Keratinocyte (primary cell): Measurements from ENCODE around the gene TNS3. TPM values are rescaled to one million over a fixed set of nuclear protein-coding genes. Genes with fewer than 3 reads are reported as not detected.
A peak's percentile ranks its signal among the peaks of the same experiment; 100 is the strongest.

Experiments used
- DNase-seq: peaks from one replicate; pipeline ENCODE4 v3.0.0-alpha.2; 2011; ENCODE audit warnings: low read depth, missing footprints, low spot score
- FAIRE-seq: peaks from 2 replicates; lab custom pipeline; 2011; peaks lifted over from hg19 to GRCh38; lab: Jason Lieb, UNC
- H2AFZ ChIP-seq: 2 replicates; pipeline ENCODE4 v1.6.0; 2012; ENCODE audit warnings: low read length, control low read depth, inconsistent platforms; ENCODE audit not compliant: control insufficient read depth
- H3K27ac ChIP-seq: 2 replicates; pipeline ENCODE4 v1.5.1; 2011; ENCODE audit warnings: low read length; ENCODE audit not compliant: control insufficient read depth, insufficient read depth
- H3K27me3 ChIP-seq: 3 replicates; pipeline ENCODE4 v1.6.0; 2011; ENCODE audit warnings: low read length; ENCODE audit not compliant: control insufficient read depth, insufficient read depth; ENCODE audit errors: extremely low read depth
- H3K36me3 ChIP-seq, 2 experiments: 2 replicates in 1 of 2; 3 replicates in 1 of 2; pipeline ENCODE4 v1.5.1; 2011; ENCODE audit warnings: low read length in 2 of 2, mild to moderate bottlenecking in 1 of 2; ENCODE audit not compliant: control insufficient read depth in 2 of 2, insufficient read depth in 2 of 2; ENCODE audit errors: extremely low read depth in 1 of 2
- H3K4me1 ChIP-seq: 3 replicates; pipeline ENCODE4 v1.5.1; 2011; ENCODE audit warnings: low read length; ENCODE audit not compliant: control insufficient read depth, insufficient read depth; ENCODE audit errors: extremely low read depth
- H3K4me2 ChIP-seq: 3 replicates; pipeline ENCODE4 v1.6.0; 2011; ENCODE audit warnings: low read depth, low read length; ENCODE audit not compliant: control insufficient read depth, insufficient read depth; ENCODE audit errors: extremely low read depth
- H3K4me3 ChIP-seq, 3 experiments: fragments of 200-600 bp in 1 of 3; sonication (generic) in 1 of 3; 2 replicates in 2 of 3; 3 replicates in 1 of 3; pipeline ENCODE4 v1.5.1; 2011 to 2016; ENCODE audit warnings: low read length in 3 of 3, mild to moderate bottlenecking in 3 of 3, control low read depth in 2 of 3, inconsistent platforms in 1 of 3, low read depth in 1 of 3, mixed read lengths in 1 of 3, mixed run types in 1 of 3, moderate library complexity in 1 of 3; ENCODE audit not compliant: control insufficient read depth in 2 of 3, insufficient read depth in 2 of 3; ENCODE audit errors: extremely low read depth in 1 of 3
- H3K79me2 ChIP-seq: 2 replicates; pipeline ENCODE4 v1.6.0; 2012; ENCODE audit warnings: low read length; ENCODE audit not compliant: control insufficient read depth, insufficient read depth
- H3K9ac ChIP-seq: 3 replicates; pipeline ENCODE4 v1.6.0; 2011; ENCODE audit warnings: low read length; ENCODE audit not compliant: control insufficient read depth, insufficient read depth; ENCODE audit errors: extremely low read depth
- H3K9me1 ChIP-seq: 3 replicates; pipeline ENCODE4 v1.6.0; 2011; ENCODE audit warnings: low read length; ENCODE audit not compliant: control insufficient read depth, insufficient read depth; ENCODE audit errors: extremely low read depth
- H3K9me3 ChIP-seq: 2 replicates; pipeline ENCODE4 v1.5.1; 2012; ENCODE audit warnings: low read depth, low read length; ENCODE audit not compliant: control insufficient read depth
- H4K20me1 ChIP-seq: 3 replicates; pipeline ENCODE4 v1.6.0; 2011; ENCODE audit warnings: low read length; ENCODE audit not compliant: control insufficient read depth, insufficient read depth; ENCODE audit errors: extremely low read depth
- EZH2 ChIP-seq: IDR thresholded peaks from one replicate; pipeline ENCODE4 v1.6.1; 2012; ENCODE audit warnings: inconsistent platforms, mild to moderate bottlenecking, low read length, moderate library complexity
- dilution Hi-C: fragments of 300-500 bp; cut with MboI; formaldehyde crosslinking; loops from one replicate; pipeline ENCODE4 v1.7.0; 2020; ENCODE audit warnings: low sequenced_read_pairs; ENCODE audit not compliant: extremely low pct_ligation_motif_present
- polyA plus RNA-seq, 5 experiments: library from polyadenylated mRNA; depleted of rRNA in 3 of 5; stranded (reverse) in 3 of 5; stranded (forward) in 1 of 5; unstranded in 1 of 5; fragments of >200 nt; gene quantifications; 1 replicate in 1 of 5; 2 replicates in 3 of 5; 3 replicates in 1 of 5; pipeline versions ENCODE4 v1.2.1 to v1.2.3, GENCODE V29; 2011 to 2012; ENCODE audit warnings: missing spikeins in 2 of 5, low read depth in 1 of 5, low replicate concordance in 1 of 5
- TF ChIP-seq, protein P1 (sequence below), 3 experiments: IDR thresholded peaks in 1 of 3; conservative IDR thresholded peaks in 1 of 3; optimal IDR thresholded peaks in 1 of 3; 2 replicates in 2 of 3; 3 replicates in 1 of 3; pipeline versions ENCODE3 to v1.5.1; 2011; ENCODE audit warnings: low read length in 3 of 3, mild to moderate bottlenecking in 3 of 3, moderate library complexity in 2 of 3, control low read depth in 1 of 3, inconsistent platforms in 1 of 3; ENCODE audit not compliant: insufficient read depth in 2 of 3; ENCODE audit errors: extremely low read depth in 1 of 3

Gene TNS3
- polyA plus RNA-seq, 1 donor (not counting 4 experiments of a cell fraction or from before 2014, with no cell fraction given), result 3.9 TPM

GRCh38 chr7:47327698-47328391, 254.1 kb downstream of the TNS3 start:
- dilution Hi-C loops, result no loop called here
- Histone ChIP-seq H3K9me1 (no peaks in the 10 kb centered on the region), H3K79me2 (no peaks in the 10 kb centered on the region), H3K4me3 (peak overlapping the region; percentile 25 to 46 (median 28)), H3K36me3 (no peaks in the 10 kb centered on the region), H3K4me1 (peaks cover 45% of the 10 kb centered on the region), H3K27ac (no peak overlapping the region), H2AFZ (peak overlapping the region; percentile 70), H3K27me3 (no peaks in the 10 kb centered on the region), H3K9me3 (no peaks in the 10 kb centered on the region), H3K4me2 (peak overlapping the region; percentile 75), H3K9ac (peak overlapping the region; percentile 45), H4K20me1 (no peaks in the 10 kb centered on the region)
- peak; percentile 79 for FAIRE-seq
- DNase-seq, result no peak
- TF ChIP-seq, protein P1, sequence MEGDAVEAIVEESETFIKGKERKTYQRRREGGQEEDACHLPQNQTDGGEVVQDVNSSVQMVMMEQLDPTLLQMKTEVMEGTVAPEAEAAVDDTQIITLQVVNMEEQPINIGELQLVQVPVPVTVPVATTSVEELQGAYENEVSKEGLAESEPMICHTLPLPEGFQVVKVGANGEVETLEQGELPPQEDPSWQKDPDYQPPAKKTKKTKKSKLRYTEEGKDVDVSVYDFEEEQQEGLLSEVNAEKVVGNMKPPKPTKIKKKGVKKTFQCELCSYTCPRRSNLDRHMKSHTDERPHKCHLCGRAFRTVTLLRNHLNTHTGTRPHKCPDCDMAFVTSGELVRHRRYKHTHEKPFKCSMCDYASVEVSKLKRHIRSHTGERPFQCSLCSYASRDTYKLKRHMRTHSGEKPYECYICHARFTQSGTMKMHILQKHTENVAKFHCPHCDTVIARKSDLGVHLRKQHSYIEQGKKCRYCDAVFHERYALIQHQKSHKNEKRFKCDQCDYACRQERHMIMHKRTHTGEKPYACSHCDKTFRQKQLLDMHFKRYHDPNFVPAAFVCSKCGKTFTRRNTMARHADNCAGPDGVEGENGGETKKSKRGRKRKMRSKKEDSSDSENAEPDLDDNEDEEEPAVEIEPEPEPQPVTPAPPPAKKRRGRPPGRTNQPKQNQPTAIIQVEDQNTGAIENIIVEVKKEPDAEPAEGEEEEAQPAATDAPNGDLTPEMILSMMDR (optimal IDR thresholded peaks at IDR 0.05 in 1 of 3, IDR thresholded peaks at IDR 0.05 in 1 of 3, conservative IDR thresholded peaks at IDR 0.05 in 1 of 3; ENCODE audit: extremely low read depth in 1 of 3, insufficient read depth in 2 of 3, low read length in 3 of 3), result no peak
- no peak for TF ChIP-seq EZH2

DNA sequence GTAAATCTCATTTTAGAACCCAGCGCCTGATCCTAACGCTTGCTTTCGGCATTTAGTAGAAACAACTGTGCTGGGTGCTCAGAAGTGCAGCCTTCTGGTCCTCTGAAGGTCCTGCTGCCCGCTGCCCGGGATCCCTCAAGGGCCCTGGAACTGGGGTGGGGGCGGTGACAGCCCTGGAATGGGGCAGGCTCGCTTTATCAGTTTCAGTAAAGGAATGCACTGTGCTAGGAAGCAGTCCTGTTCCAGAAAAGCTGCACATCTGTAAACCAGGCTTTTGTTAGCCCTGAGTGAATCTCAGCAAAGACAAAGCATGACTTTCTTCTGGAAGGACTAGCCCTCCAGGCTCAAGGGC, 254.6 kb downstream of the TNS3 start:
- H3K36me3 ChIP-seq, result no peaks in the 10 kb centered on the region
- no peak overlapping the region for H2AFZ ChIP-seq
- H4K20me1 ChIP-seq, result no peaks in the 10 kb centered on the region
- no peak overlapping the region for H3K9ac ChIP-seq
- H3K4me3 ChIP-seq, result no peak overlapping the region
- H3K4me1 ChIP-seq, result peaks cover 40% of the 10 kb centered on the region
- no peaks in the 10 kb centered on the region for H3K9me1 ChIP-seq
- no peaks in the 10 kb centered on the region for H3K27me3 ChIP-seq
- no peak for DNase-seq
- FAIRE-seq, result peak; percentile 81
- no peak overlapping the region for H3K27ac ChIP-seq
- no peaks in the 10 kb centered on the region for H3K79me2 ChIP-seq
- no peak for TF ChIP-seq EZH2
- TF ChIP-seq, protein P1 (optimal IDR thresholded peaks at IDR 0.05 in 1 of 3, IDR thresholded peaks at IDR 0.05 in 1 of 3, conservative IDR thresholded peaks at IDR 0.05 in 1 of 3; ENCODE audit: extremely low read depth in 1 of 3, insufficient read depth in 2 of 3, low read length in 3 of 3), result no peak
- H3K9me3 ChIP-seq, result no peaks in the 10 kb centered on the region
- peak overlapping the region; percentile 75 for H3K4me2 ChIP-seq
- dilution Hi-C loops, result no loop called here
